ENCODE measurements around the gene TMEM164. TPM values are rescaled to one million over a fixed set of nuclear protein-coding genes. Genes with fewer than 3 reads are reported as not detected.

Gene TMEM164
- total and polyA plus RNA-seq, 2 of the 4 experiments (the other 2 are of a cell fraction): 6.3 to 7.1 TPM

DNA sequence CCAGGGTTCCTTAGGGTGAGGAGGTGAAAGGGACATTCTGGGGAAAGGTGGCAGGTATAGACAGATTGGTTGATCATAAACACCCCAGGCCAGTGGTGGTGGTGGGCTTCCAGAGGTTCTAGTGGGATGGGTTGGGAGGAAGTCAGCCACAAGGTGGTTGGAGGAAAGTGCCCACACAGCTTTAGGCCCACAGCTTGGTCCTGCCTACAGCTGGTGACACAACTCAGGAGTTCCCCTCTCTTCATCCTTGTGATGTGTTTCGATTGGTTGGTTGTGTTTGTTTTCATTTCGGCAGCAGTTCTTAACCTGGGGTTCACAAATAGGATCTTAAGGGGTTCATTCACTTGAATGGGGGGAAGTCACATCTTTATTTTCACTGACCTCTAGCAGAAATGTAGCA is 157.0 kb downstream of the TMEM164 start:
- Histone ChIP-seq H2BK20ac (ENCODE audit: low read depth, low read length) (no peak overlapping the region), H3K4ac (ENCODE audit: low read depth, low read length) (no peak overlapping the region; the same call in 1 of the 2 replicates), H3K4me3 (ENCODE audit: insufficient read depth, low read depth, low read length) (no peak overlapping the region), H3K4me2 (ENCODE audit: low read depth, low read length) (no peak overlapping the region), H2AK9ac (replicated peaks; ENCODE audit: low read depth, low read length, poor library complexity) (no peak overlapping the region), H2BK5ac (ENCODE audit: low read depth, low read length, poor library complexity, severe bottlenecking) (no peak overlapping the region), H3K14ac (replicated peaks; ENCODE audit: low read depth, low read length) (no peak overlapping the region), H2BK120ac (ENCODE audit: low read depth, low read length) (no peak overlapping the region), H2BK15ac (ENCODE audit: low read depth, low read length) (no peak overlapping the region), H3K79me1 (ENCODE audit: low read depth in 1 of 2, low read length in 2 of 2) (peaks cover 0 to 8% of the 10 kb centered on the region in 2 experiments; a peak in 3 of 4 replicates), H3K27me3 (ENCODE audit: control insufficient read depth, insufficient read depth, low read length) (peaks cover 3% of the 10 kb centered on the region; the same call in 1 of the 2 replicates), H3K36me3 (ENCODE audit: control insufficient read depth, insufficient read depth, low read length) (no peaks in the 10 kb centered on the region), H2AK5ac (ENCODE audit: low read depth, low read length) (0 out of 2 replicates have a peak overlapping the region, but pooled peaks have one; percentile 23), H3K56ac (ENCODE audit: extremely low read depth, insufficient read depth, low read length) (no peak overlapping the region), H3K4me1 (ENCODE audit: control insufficient read depth, insufficient read depth, low read length) (peaks cover 4% of the 10 kb centered on the region), H3K18ac (ENCODE audit: low read depth, low read length) (no peak overlapping the region), H3K23ac (ENCODE audit: low read depth, low read length) (no peak overlapping the region), H3K9me3 (ENCODE audit: control insufficient read depth, insufficient read depth, low read length) (no peaks in the 10 kb centered on the region), H2AFZ (replicated peaks; ENCODE audit: low read length, poor library complexity) (no peak overlapping the region), H4K20me1 (ENCODE audit: insufficient read depth, low read length) (no peaks in the 10 kb centered on the region), H3K9ac (ENCODE audit: low read depth, low read length) (no peak overlapping the region), H3K27ac (ENCODE audit: insufficient read depth, low read length) (no peak overlapping the region), H4K5ac (ENCODE audit: low read depth, low read length) (no peak overlapping the region), H4K8ac (ENCODE audit: low read depth in 2 of 2, low read length in 2 of 2) (no peak overlapping the region), H3K9me1 (ENCODE audit: insufficient read depth, low read length) (peaks cover 7% of the 10 kb centered on the region; the same call in 1 of the 2 replicates), H4K91ac (ENCODE audit: insufficient read depth, low read depth, low read length) (no peak overlapping the region)
- no peak for TF ChIP-seq SMC3 (IDR thresholded peaks at IDR 0.05; ENCODE audit: low read depth, low read length)
- TF ChIP-seq FOS (IDR thresholded peaks at IDR 0.05; ENCODE audit: low read depth, low read length): no peak
- no peak for TF ChIP-seq USF2 (IDR thresholded peaks at IDR 0.05; ENCODE audit: low read depth, low read length)
- TF ChIP-seq CEBPB (IDR thresholded peaks at IDR 0.05; ENCODE audit: low read depth, low read length): 0 out of 2 replicates have a peak, but pooled peaks have one; percentile 10
- dilution Hi-C loops (cut with HindIII; ENCODE audit: low sequenced_read_pairs, unreplicated experiment): no loop called here
- DNase-seq (no peak), ATAC-seq (ENCODE audit: low read depth) (no peak)
- intact Hi-C loops (cut with micrococcal nuclease): loop anchor here (1.0 to 5.0 kb wide), 4 partner anchors 248 to 687 kb away; no protein-coding TSS in a partner anchor
- POLR2A ChIA-PET (ENCODE audit: unreplicated experiment): no interaction called here
- no CpG with 5 or more reads among the region's 2 CpGs for WGBS, 2 experiments (ENCODE audit: extremely low coverage in 2 of 2, insufficient read length in 1 of 2)
- CTCF ChIA-PET: interaction anchor here (0.5 to 2.4 kb wide), 6 partner anchors 14 to 259 kb away, joined by 3 to 9 read pairs (median 5); no protein-coding TSS in a partner anchor
- in situ Hi-C loops (cut with MboI; ENCODE audit: low sequenced_read_pairs): loop anchor here (5.0 to 10.0 kb wide), 2 partner anchors 252 to 695 kb away; no protein-coding TSS in a partner anchor
- no TSS peak for BruUV-seq (replicated peaks)

All from IMR-90 (cell line).